AG04449 (cell line): Measurements from ENCODE around the gene CHD1.

Source experiments
- CTCF ChIA-PET: fragments of 350-600 bp; formaldehyde crosslinking; extraction: SDS; loops from one replicate; lab custom pipeline; 2021; ENCODE audit warnings: antibody characterized with exemption; lab: Yijun Ruan, JAX
- POLR2A ChIA-PET: fragments of 400-600, 350-600 bp; formaldehyde crosslinking; extraction: SDS; loops from one replicate; lab custom pipeline; 2020; ENCODE audit warnings: antibody characterized with exemption, inconsistent platforms; lab: Yijun Ruan, JAX
- DNase-seq: peaks from one replicate; pipeline ENCODE4 v3.0.0-alpha.2; 2010; ENCODE audit warnings: low read depth, low spot score
- H3K4me3 ChIP-seq: 2 replicates; pipeline ENCODE4 v1.5.1; 2011; ENCODE audit warnings: low read depth, mild to moderate bottlenecking, control low read depth, low read length
- CTCF ChIP-seq: IDR thresholded peaks from one replicate; pipeline ENCODE4 v1.5.1; 2011; ENCODE audit warnings: mild to moderate bottlenecking, moderate library complexity, low read length, control low read depth, inconsistent platforms; ENCODE audit not compliant: insufficient read depth; ENCODE audit errors: missing control alignments

Gene CHD1

GRCh38 chr5:98898743-98899142 lies 30.1 kb downstream of the CHD1 start:
- no peak overlapping the region for H3K4me3 ChIP-seq
- no peak for DNase-seq
- CTCF ChIA-PET, result interaction anchor here (0.8 kb wide), 1 partner anchor 134 kb away, joined by 4 read pairs; no protein-coding TSS in a partner anchor
- no peak for TF ChIP-seq CTCF
- POLR2A ChIA-PET, result no interaction called here

GRCh38 chr5:98891591-98891990 lies 37.2 kb downstream of the CHD1 start:
- TF ChIP-seq CTCF, result no peak
- POLR2A ChIA-PET, result no interaction called here
- no peak overlapping the region for H3K4me3 ChIP-seq
- no peak for DNase-seq
- CTCF ChIA-PET, result interaction anchor here (0.9 kb wide), 1 partner anchor 12 kb away, joined by 3 read pairs; no protein-coding TSS in a partner anchor

GRCh38 chr5:98880598-98880997 lies 48.2 kb downstream of the CHD1 start:
- no peak for TF ChIP-seq CTCF
- ChIA-PET CTCF (interaction anchor here (1.5 kb wide), 1 partner anchor 17 kb away, joined by 3 read pairs; no protein-coding TSS in a partner anchor), POLR2A (no interaction called here)
- no peak overlapping the region for H3K4me3 ChIP-seq
- DNase-seq, result no peak

GRCh38 chr5:98880151-98880550 lies 48.7 kb downstream of the CHD1 start:
- ChIA-PET CTCF (interaction anchor here (0.9 to 1.5 kb wide), 2 partner anchors 11 to 17 kb away, joined by 3 read pairs; no protein-coding TSS in a partner anchor), POLR2A (no interaction called here)
- DNase-seq, result no peak

GRCh38 chr5:98877600-98877999 lies 51.2 kb downstream of the CHD1 start:
- DNase-seq, result no peak
- H3K4me3 ChIP-seq, result no peak overlapping the region
- ChIA-PET CTCF (no interaction called here), POLR2A (no interaction called here)
- no peak for TF ChIP-seq CTCF

More at GRCh38 chr5:98880151-98880550, 48.7 kb downstream of the CHD1 start:
- H3K4me3 ChIP-seq, result no peak overlapping the region
- TF ChIP-seq CTCF, result no peak

GRCh38 chr5:98872674-98873073 lies 56.1 kb downstream of the CHD1 start:
- POLR2A ChIA-PET, result no interaction called here
- H3K4me3 ChIP-seq, result no peak overlapping the region
- TF ChIP-seq CTCF, result no peak
- CTCF ChIA-PET, result no interaction called here
- DNase-seq, result no peak
